Measurements from ENCODE around the gene RPL10A.

- TF ChIP-seq CTCF (IDR thresholded peaks at IDR 0.05) (no peak), POLR2A (IDR thresholded peaks at IDR 0.05) (no peak)
These were observed 28.8 kb downstream of the RPL10A start, which contains the start of gene TEAD3 for GRCh38 chr6:35496841-35497570.
